Liver (tissue), 9 donors: Measurements from ENCODE around the gene SNX14. TPM values are rescaled to one million over a fixed set of nuclear protein-coding genes. Genes with fewer than 3 reads are reported as not detected.

ENCODE experiments used
- DNase-seq: peaks from one replicate; pipeline ENCODE4 v3.0.0-alpha.2; 2017; ENCODE audit warnings: low spot score
- H3K27ac ChIP-seq, 2 donors: one replicate each; pipeline ENCODE4 v1.7.0; 2013; ENCODE audit warnings: inconsistent platforms in 2 of 2, low read length in 2 of 2, control low read depth in 1 of 2, low read depth in 1 of 2, mild to moderate bottlenecking in 1 of 2
- H3K27me3 ChIP-seq, 4 donors: one replicate each; pipeline versions ENCODE4 v1.6.1 to v1.7.0; 2013; ENCODE audit warnings: low read length in 3 of 4, inconsistent platforms in 1 of 4, mild to moderate bottlenecking in 1 of 4, moderate library complexity in 1 of 4; ENCODE audit not compliant: control insufficient read depth in 4 of 4, insufficient read depth in 4 of 4
- H3K36me3 ChIP-seq, 4 donors: one replicate each; pipeline versions ENCODE4 v1.6.1 to v1.7.0; 2013; ENCODE audit warnings: low read length in 3 of 4, mild to moderate bottlenecking in 3 of 4, low read depth in 1 of 4, moderate library complexity in 1 of 4; ENCODE audit not compliant: control insufficient read depth in 4 of 4, insufficient read depth in 3 of 4
- H3K4me1 ChIP-seq, 4 donors: one replicate each; pipeline versions ENCODE4 v1.6.1 to v1.7.0; 2013; ENCODE audit warnings: low read length in 3 of 4, mild to moderate bottlenecking in 3 of 4, moderate library complexity in 1 of 4; ENCODE audit not compliant: control insufficient read depth in 4 of 4, insufficient read depth in 4 of 4
- H3K4me3 ChIP-seq, 3 donors: one replicate each; pipeline versions ENCODE4 v1.6.1 to v1.7.0; 2013; ENCODE audit warnings: low read length in 3 of 3, control low read depth in 1 of 3, low read depth in 1 of 3, mild to moderate bottlenecking in 1 of 3
- H3K9ac ChIP-seq, 2 donors: one replicate each; pipeline ENCODE4 v1.7.0; 2013; ENCODE audit warnings: low read length in 2 of 2, mild to moderate bottlenecking in 2 of 2, moderate library complexity in 2 of 2, control low read depth in 1 of 2, low read depth in 1 of 2
- H3K9me3 ChIP-seq, 4 donors: one replicate each; pipeline versions ENCODE4 v1.6.1 to v1.7.0; 2013; ENCODE audit warnings: low read length in 3 of 4; ENCODE audit not compliant: control insufficient read depth in 4 of 4
- ATF3 ChIP-seq: IDR thresholded peaks from 2 replicates; pipeline ENCODE4 v1.6.1; 2016; ENCODE audit warnings: antibody characterized with exemption
- EGR1 ChIP-seq, 2 donors: IDR thresholded peaks; 2 replicates each; pipeline ENCODE4 v1.6.1; 2016 to 2018; ENCODE audit warnings: antibody characterized with exemption in 2 of 2, low read depth in 2 of 2
- FOXA1 ChIP-seq: IDR thresholded peaks from 2 replicates; pipeline ENCODE4 v1.6.1; 2016; ENCODE audit warnings: antibody characterized with exemption
- FOXA2 ChIP-seq: IDR thresholded peaks from 2 replicates; pipeline ENCODE4 v1.6.1; 2016; ENCODE audit warnings: antibody characterized with exemption
- GABPA ChIP-seq, 2 donors: IDR thresholded peaks in 1 of 2; conservative IDR thresholded peaks in 1 of 2; 2 replicates each; pipeline ENCODE4 v1.6.1; 2016; ENCODE audit warnings: antibody characterized with exemption in 2 of 2, mild to moderate bottlenecking in 1 of 2, moderate library complexity in 1 of 2
- HNF4A ChIP-seq, 2 donors: conservative IDR thresholded peaks; 2 replicates each; pipeline ENCODE4 v1.6.1; 2016; ENCODE audit warnings: antibody characterized with exemption in 2 of 2, mild to moderate bottlenecking in 2 of 2
- HNF4G ChIP-seq: IDR thresholded peaks from 2 replicates; pipeline ENCODE4 v1.6.1; 2016; ENCODE audit warnings: antibody characterized with exemption
- JUND ChIP-seq, 2 donors: IDR thresholded peaks; 2 replicates each; pipeline ENCODE4 v1.6.1; 2016; ENCODE audit warnings: antibody characterized with exemption in 2 of 2
- NR2F2 ChIP-seq: IDR thresholded peaks from 2 replicates; pipeline ENCODE4 v1.6.1; 2016; ENCODE audit warnings: antibody characterized with exemption
- REST ChIP-seq: IDR thresholded peaks from 2 replicates; pipeline ENCODE4 v1.6.1; 2016; ENCODE audit warnings: antibody characterized with exemption, mild to moderate bottlenecking
- RXRA ChIP-seq, 2 donors: IDR thresholded peaks; 2 replicates each; pipeline ENCODE4 v1.6.1; 2017 to 2018; ENCODE audit warnings: antibody characterized with exemption in 2 of 2, mild to moderate bottlenecking in 1 of 2
- TAF1 ChIP-seq: conservative IDR thresholded peaks from 2 replicates; pipeline ENCODE4 v1.6.1; 2016; ENCODE audit warnings: antibody characterized with exemption, mild to moderate bottlenecking
- ZBTB33 ChIP-seq: IDR thresholded peaks from 2 replicates; pipeline ENCODE4 v1.6.1; 2016; ENCODE audit warnings: antibody characterized with exemption
- WGBS: extraction: QIAGEN DNeasy Blood & Tissue Kit; methylation state at CpG from one replicate; pipeline ENCODE4 v1.1.7; 2013; 5-methylcytosine and 5-hydroxymethylcytosine counted together
- polyA plus RNA-seq, 2 donors: library from polyadenylated mRNA; stranded (reverse) in 1 of 2; unstranded in 1 of 2; fragments of 200-250 nt in 1 of 2; fragments of >200 nt in 1 of 2; fragmentation: Nextera tagmentation in 1 of 2; extraction: Ambion mirVana in 1 of 2; gene quantifications; one replicate each; pipeline versions ENCODE4 v1.2.1 to v1.2.3, GENCODE V29; 2013 to 2015
- total RNA-seq, 2 donors: library from RNA; depleted of rRNA; stranded (reverse); fragments of >200 nt; gene quantifications; one replicate each; pipeline ENCODE4 v1.2.3, GENCODE V29; 2014
- TF ChIP-seq, protein P1 (sequence below): IDR thresholded peaks from 2 replicates; pipeline ENCODE4 v1.6.1; 2016; ENCODE audit warnings: antibody characterized with exemption
- TF ChIP-seq, protein P2 (sequence below): fragments of 150-350 bp; IDR thresholded peaks from 2 replicates; pipeline ENCODE4 v1.5.1; 2017; ENCODE audit warnings: improper control_type of control experiment, low read depth, low read length; ENCODE audit not compliant: missing input control
- donor health status: healthy.
- donor health status: healthy.
- donor health status: healthy.
- donor health status: healthy.
- donor health status: healthy.

SNX14 gene
- total and polyA plus RNA-seq, 4 donors = 30.5 to 79.1 (median 52.7) TPM

DNA sequence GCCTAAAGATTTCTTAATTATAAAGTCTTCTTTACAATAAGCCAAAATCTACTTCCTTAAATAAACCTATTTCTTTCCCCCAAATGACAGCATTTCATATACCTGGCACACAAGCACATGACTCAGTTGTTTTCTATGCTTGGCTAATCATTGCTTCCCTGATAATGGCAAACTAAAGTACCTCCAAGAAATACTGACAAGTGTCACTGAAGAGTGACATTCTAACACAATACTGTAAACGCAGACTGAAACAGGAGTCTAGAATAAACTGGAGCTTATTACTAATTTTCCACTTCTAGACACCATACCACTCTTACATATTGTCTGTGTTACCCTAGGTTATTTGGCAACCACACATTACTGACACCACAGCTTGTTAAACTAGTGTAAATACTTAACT is 34.7 kb upstream of the SNX14 start:
- no peak for TF ChIP-seq HNF4A (conservative IDR thresholded peaks at IDR 0.05)
- TF ChIP-seq NR2F2 = no peak
- no peak for TF ChIP-seq ATF3
- no peak for TF ChIP-seq TAF1
- TF ChIP-seq GABPA (IDR thresholded peaks at IDR 0.05 in 1 of 2, conservative IDR thresholded peaks at IDR 0.05 in 1 of 2) = no peak
- no peak for TF ChIP-seq EGR1 (IDR thresholded peaks at IDR 0.05; ENCODE audit: low read depth in 2 of 2)
- TF ChIP-seq, protein P1, sequence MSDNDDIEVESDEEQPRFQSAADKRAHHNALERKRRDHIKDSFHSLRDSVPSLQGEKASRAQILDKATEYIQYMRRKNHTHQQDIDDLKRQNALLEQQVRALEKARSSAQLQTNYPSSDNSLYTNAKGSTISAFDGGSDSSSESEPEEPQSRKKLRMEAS = no peak
- no peak for TF ChIP-seq ZBTB33
- TF ChIP-seq RXRA (IDR thresholded peaks at IDR 0.05) = no peak
- TF ChIP-seq REST = no peak
- no peak for TF ChIP-seq FOXA1
- no peak for TF ChIP-seq HNF4G
- TF ChIP-seq, protein P2, sequence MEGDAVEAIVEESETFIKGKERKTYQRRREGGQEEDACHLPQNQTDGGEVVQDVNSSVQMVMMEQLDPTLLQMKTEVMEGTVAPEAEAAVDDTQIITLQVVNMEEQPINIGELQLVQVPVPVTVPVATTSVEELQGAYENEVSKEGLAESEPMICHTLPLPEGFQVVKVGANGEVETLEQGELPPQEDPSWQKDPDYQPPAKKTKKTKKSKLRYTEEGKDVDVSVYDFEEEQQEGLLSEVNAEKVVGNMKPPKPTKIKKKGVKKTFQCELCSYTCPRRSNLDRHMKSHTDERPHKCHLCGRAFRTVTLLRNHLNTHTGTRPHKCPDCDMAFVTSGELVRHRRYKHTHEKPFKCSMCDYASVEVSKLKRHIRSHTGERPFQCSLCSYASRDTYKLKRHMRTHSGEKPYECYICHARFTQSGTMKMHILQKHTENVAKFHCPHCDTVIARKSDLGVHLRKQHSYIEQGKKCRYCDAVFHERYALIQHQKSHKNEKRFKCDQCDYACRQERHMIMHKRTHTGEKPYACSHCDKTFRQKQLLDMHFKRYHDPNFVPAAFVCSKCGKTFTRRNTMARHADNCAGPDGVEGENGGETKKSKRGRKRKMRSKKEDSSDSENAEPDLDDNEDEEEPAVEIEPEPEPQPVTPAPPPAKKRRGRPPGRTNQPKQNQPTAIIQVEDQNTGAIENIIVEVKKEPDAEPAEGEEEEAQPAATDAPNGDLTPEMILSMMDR = no peak
- H3K27ac ChIP-seq = no peak overlapping the region
- peaks cover 19 to 60% (median 45%) of the 10 kb centered on the region in 4 donors for H3K36me3 ChIP-seq
- no peak for DNase-seq
- no peaks in the 10 kb centered on the region for H3K27me3 ChIP-seq
- 92% methylated on average over 1 of the region's 1 CpG for WGBS
- no peaks in the 10 kb centered on the region for H3K9me3 ChIP-seq
- H3K4me1 ChIP-seq = no peaks in the 10 kb centered on the region
- H3K4me3 ChIP-seq = no peak overlapping the region
- H3K9ac ChIP-seq = no peak overlapping the region

DNA sequence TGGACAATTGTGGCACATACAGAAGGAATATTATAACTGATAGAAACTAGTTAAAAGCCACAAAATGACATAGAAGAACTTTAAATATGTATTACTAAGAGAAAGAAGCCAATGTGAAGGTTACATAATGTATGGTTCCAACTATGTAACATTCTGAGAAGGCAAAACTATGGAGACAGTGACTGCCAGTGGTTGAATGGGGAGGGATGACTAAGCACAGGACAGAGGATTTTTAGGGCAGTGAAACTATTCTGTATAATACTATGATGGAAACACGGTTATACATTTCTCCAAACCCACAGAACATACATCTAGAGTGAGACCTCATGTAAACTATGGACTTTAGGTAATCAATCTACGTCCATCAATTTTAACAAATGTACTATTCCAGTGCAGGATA is 26.6 kb upstream of the SNX14 start:
- 94% methylated on average over 2 of the region's 2 CpGs for WGBS
- Histone ChIP-seq H3K27me3 (no peaks in the 10 kb centered on the region), H3K36me3 (peaks cover 12 to 64% (median 57%) of the 10 kb centered on the region in 4 donors), H3K27ac (no peak overlapping the region), H3K4me1 (peaks cover 0 to 2% (median 0%) of the 10 kb centered on the region in 4 donors), H3K9me3 (no peaks in the 10 kb centered on the region), H3K4me3 (no peak overlapping the region), H3K9ac (no peak overlapping the region)
- no peak for DNase-seq
- TF ChIP-seq RXRA (IDR thresholded peaks at IDR 0.05) = no peak
- no peak for TF ChIP-seq FOXA2
- no peak for TF ChIP-seq REST
- TF ChIP-seq NR2F2 = no peak
- TF ChIP-seq ATF3 = no peak
- TF ChIP-seq FOXA1 = no peak
- no peak for TF ChIP-seq GABPA (IDR thresholded peaks at IDR 0.05 in 1 of 2, conservative IDR thresholded peaks at IDR 0.05 in 1 of 2)
- TF ChIP-seq, protein P1 = no peak
- no peak for TF ChIP-seq HNF4A (conservative IDR thresholded peaks at IDR 0.05)
- no peak for TF ChIP-seq EGR1 (IDR thresholded peaks at IDR 0.05; ENCODE audit: low read depth in 2 of 2)
- TF ChIP-seq, protein P2 = no peak
- no peak for TF ChIP-seq JUND (IDR thresholded peaks at IDR 0.05)
